Heart left ventricle (tissue), 16 donors: ENCODE measurements around the gene PDE11A. TPM values are rescaled to one million over a fixed set of nuclear protein-coding genes. Genes with fewer than 3 reads are reported as not detected.

Experiments
- ATAC-seq, 4 donors: fragments of 200-7000 bp; cut with Tn5 transposase; one replicate each; pipeline ENCODE4 v1.9.1; 2020 to 2022; ENCODE audit warnings: moderate library complexity in 4 of 4, mild to moderate bottlenecking in 3 of 4, moderate number of reproducible peaks in 1 of 4
- DNase-seq, 5 donors: peaks; one replicate each; pipeline ENCODE4 v3.0.0-alpha.2; 2020
- H3K27ac ChIP-seq, 12 donors: fragments of 200-600 bp; sonication (generic) in 4 of 12; one replicate each; pipeline versions ENCODE4 v1.5.0 to v1.8.0; 2016 to 2022; ENCODE audit warnings: mild to moderate bottlenecking in 2 of 12
- H3K27me3 ChIP-seq, 9 donors: fragments of 200-600 bp; sonication (generic) in 2 of 9; one replicate each; pipeline versions ENCODE4 v1.5.1 to v1.8.0; 2016 to 2022; ENCODE audit warnings: mild to moderate bottlenecking in 3 of 9
- H3K36me3 ChIP-seq, 9 donors: fragments of 200-600 bp; sonication (generic) in 2 of 9; one replicate each; pipeline versions ENCODE4 v1.5.0 to v1.8.0; 2018 to 2022; ENCODE audit warnings: mild to moderate bottlenecking in 2 of 9
- H3K4me1 ChIP-seq, 12 donors: fragments of 200-600 bp; sonication (generic) in 4 of 12; one replicate each; pipeline versions ENCODE4 v1.5.0 to v1.8.0; 2016 to 2022; ENCODE audit warnings: mild to moderate bottlenecking in 3 of 12
- H3K4me3 ChIP-seq, 12 donors: fragments of 200-600 bp; sonication (generic) in 4 of 12; one replicate each; pipeline versions ENCODE4 v1.5.0 to v1.8.0; 2017 to 2022; ENCODE audit warnings: mild to moderate bottlenecking in 9 of 12, moderate library complexity in 4 of 12
- H3K9me3 ChIP-seq, 12 donors: fragments of 200-600 bp; sonication (generic) in 4 of 12; one replicate each; pipeline versions ENCODE4 v1.5.0 to v1.8.0; 2016 to 2022; ENCODE audit warnings: mild to moderate bottlenecking in 1 of 12
- CTCF ChIP-seq, 12 donors: fragments of 200-600 bp; sonication (generic) in 4 of 12; IDR thresholded peaks; one replicate each; pipeline versions ENCODE4 v1.5.0 to v1.8.0; 2018 to 2022; ENCODE audit warnings: antibody characterized with exemption in 12 of 12, mild to moderate bottlenecking in 5 of 12
- POLR2A ChIP-seq, 2 donors: fragments of 450-650 bp; IDR thresholded peaks; one replicate each; pipeline ENCODE4 v1.6.1; 2017; ENCODE audit warnings: antibody characterized with exemption in 2 of 2, mild to moderate bottlenecking in 2 of 2, moderate library complexity in 2 of 2
- WGBS, 4 donors: extraction: QIAGEN DNeasy Blood & Tissue Kit in 2 of 4; methylation state at CpG; one replicate each; pipeline versions ENCODE4 v1.1.5 to v1.1.7; 2013 to 2018; 5-methylcytosine and 5-hydroxymethylcytosine counted together
- intact Hi-C, 10 donors: fragments of 100-400 bp; cut with DNase I; formaldehyde crosslinking; loops; one replicate each; pipeline versions ENCODE4 v1.11.1 to v1.14.2; 2022
- polyA plus RNA-seq, 2 donors: library from polyadenylated mRNA; stranded (reverse); fragments of 200-250 nt; gene quantifications; one replicate each; pipeline ENCODE4 v1.2.3, GENCODE V29; 2013
- total RNA-seq, 9 donors: library from RNA; depleted of rRNA in 2 of 9; stranded (reverse); fragments of >200 nt in 2 of 9; fragmentation: NEBNext Ultra II Directional in 3 of 9; extraction: Animal tissue kit (Norgen Biotek cat#: 25700) in 3 of 9; gene quantifications; one replicate each; pipeline versions ENCODE4 v1.1.0 to v1.2.4, GENCODE V29; 2016 to 2023
- donor health status: ischemic (EF 13 %, LVEDD 7.1; RV severe dilation, severe dysfunction).
- donor health status: healthy with polysubstance abuse.
- donor health status: DM: no; HTN: yes; CAD: no.
- donor health status: DM: no; HTN: no; CAD: no.
- donor health status: ischemic (EF 25% LVEDD 6.9; RV normal size, moderate dysfunction).
- donor health status: ischemic (EF 25% LVEDD 5.7; RV mildly dilated, moderate dysfunction).
- donor health status: healthy.
- donor health status: DM: yes; HTN: yes; CAD: no.
- donor health status: ischemic (EF 35%, LVEDD 5.7; RV mildly dilated, moderate dysfunction).
- donor health status: nonischemic (EF 11% LVEDD 7.7; RV severe dilation, severe dysfunction).
- donor health status: DM: yes; HTN: yes; CAD: no.
- donor health status: PGD.
- donor health status: ischemic (EF 29% LVEDD 5.4; RV normal size, mild dysfunction).
- donor health status: nonischemic (EF 23%, LVEDD 6.1; RV moderate dilation, normal function).

The PDE11A gene
- total and polyA plus RNA-seq, 11 donors = 0.24 to 2.9 (median 0.88) TPM

- Histone ChIP-seq H3K9me3 (no peaks in the 10 kb centered on the region), H3K27ac (no peak overlapping the region), H3K36me3 (no peaks in the 10 kb centered on the region), H3K27me3 (no peaks in the 10 kb centered on the region), H3K4me1 (peaks cover 0 to 18% (median 0%) of the 10 kb centered on the region in 12 donors), H3K4me3 (no peak overlapping the region)
- WGBS, 4 donors = 44 to 63% (median 59%) methylated on average over 1 of the region's 1 CpG
- ATAC-seq (no peak), DNase-seq (no peak)
- intact Hi-C loops = loop anchor here in 1 of 10 donors (5.0 kb wide), 1 partner anchor 46 kb away; no protein-coding TSS in a partner anchor
- TF ChIP-seq CTCF (IDR thresholded peaks at IDR 0.05) (no peak), POLR2A (IDR thresholded peaks at IDR 0.05) (no peak)
Observed at GRCh38 chr2:177636672-177637071, 435.9 kb downstream of the PDE11A start.

- intact Hi-C loops = loop anchor here in 1 of 10 donors (5.0 kb wide), 1 partner anchor 47 kb away; no protein-coding TSS in a partner anchor
- Histone ChIP-seq H3K9me3 (no peaks in the 10 kb centered on the region), H3K4me1 (peaks cover 0 to 18% (median 0%) of the 10 kb centered on the region in 12 donors), H3K4me3 (no peak overlapping the region), H3K27me3 (no peaks in the 10 kb centered on the region), H3K36me3 (no peaks in the 10 kb centered on the region), H3K27ac (peak overlapping the region in 1 of 12 donors; percentile 37)
- WGBS, 4 donors = 0 to 2% (median 1%) methylated on average over 1 of the region's 1 CpG
- ATAC-seq (no peak), DNase-seq (no peak)
- no peak for TF ChIP-seq CTCF (IDR thresholded peaks at IDR 0.05)
- TF ChIP-seq POLR2A (IDR thresholded peaks at IDR 0.05) = no peak
Observed at GRCh38 chr2:177635696-177636095, 436.9 kb downstream of the PDE11A start.

DNA sequence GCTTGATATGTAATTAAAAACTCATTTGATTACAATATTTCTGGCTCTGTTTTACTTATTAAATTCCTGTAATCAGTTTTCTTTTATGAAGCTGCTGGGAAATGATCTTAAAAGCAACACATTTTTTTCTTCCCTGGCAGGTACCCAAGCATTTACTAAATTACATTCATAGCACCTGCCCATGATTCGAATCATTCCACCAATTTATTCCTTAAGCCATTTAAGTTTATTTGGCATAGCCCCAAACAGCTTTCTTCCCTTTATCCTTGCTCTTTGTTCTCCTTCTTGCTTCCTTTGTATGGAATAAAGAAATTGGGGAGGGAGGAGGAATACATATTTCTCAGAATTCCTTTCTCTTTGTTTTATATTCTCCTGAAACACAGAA, 438.7 kb downstream of the PDE11A start:
- intact Hi-C loops = no loop called here
- ATAC-seq = peak in 2 of 4 donors; percentile 10 to 28
- Histone ChIP-seq H3K27ac (peak overlapping the region in 9 of 12 donors; percentile 21 to 77 (median 48)), H3K4me1 (peaks cover 0 to 17% (median 0%) of the 10 kb centered on the region in 12 donors), H3K27me3 (no peaks in the 10 kb centered on the region), H3K9me3 (no peaks in the 10 kb centered on the region), H3K36me3 (no peaks in the 10 kb centered on the region), H3K4me3 (peak overlapping the region in 9 of 12 donors; percentile 17 to 48 (median 39))
- DNase-seq = no peak
- WGBS, 4 donors = 53 to 73% (median 59%) methylated on average over 1 of the region's 1 CpG
- TF ChIP-seq POLR2A (IDR thresholded peaks at IDR 0.05) = no peak
- TF ChIP-seq CTCF (IDR thresholded peaks at IDR 0.05) = no peak

DNA sequence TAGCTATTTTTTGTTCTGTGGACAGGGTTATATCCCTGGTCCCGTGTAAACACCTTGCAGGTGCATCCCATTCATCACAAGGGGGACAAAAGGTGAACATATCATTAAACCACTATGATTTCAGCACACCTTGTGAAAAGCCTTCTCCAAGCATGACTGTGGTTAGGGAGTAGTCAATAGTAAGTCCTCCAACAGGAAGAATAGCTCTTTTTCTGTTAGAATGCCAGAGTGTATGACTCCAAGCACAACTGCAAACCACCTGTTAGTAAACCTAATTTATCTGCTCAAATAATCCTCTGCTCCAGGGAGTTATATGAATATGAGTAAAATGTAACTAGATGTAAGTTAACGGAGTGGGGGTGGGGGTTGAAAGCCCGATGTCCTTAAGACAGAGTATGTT, 439.5 kb downstream of the PDE11A start:
- H3K27ac ChIP-seq = peak overlapping the region in 5 of 12 donors; percentile 0 to 77 (median 59)
- 53 to 74% (median 63%) methylated on average over 3 of the region's 3 CpGs for WGBS, 4 donors
- peaks cover 0 to 4% (median 0%) of the 10 kb centered on the region in 9 donors for H3K27me3 ChIP-seq
- H3K4me1 ChIP-seq = peaks cover 0 to 14% (median 0%) of the 10 kb centered on the region in 12 donors
- intact Hi-C loops = no loop called here
- ATAC-seq (no peak), DNase-seq (no peak)
- TF ChIP-seq POLR2A (IDR thresholded peaks at IDR 0.05) (no peak), CTCF (IDR thresholded peaks at IDR 0.05) (no peak)
- no peaks in the 10 kb centered on the region for H3K9me3 ChIP-seq
- no peaks in the 10 kb centered on the region for H3K36me3 ChIP-seq
- no peak overlapping the region for H3K4me3 ChIP-seq
